GM21576 (cell line): Measurements from ENCODE around the gene C2orf81.

Source experiments
- ATAC-seq: cut with Tn5 transposase; IDR thresholded peaks from one replicate; pipeline ENCODE4 v1.9.1; 2021; ENCODE audit warnings: mild to moderate bottlenecking, moderate library complexity; ENCODE audit not compliant: unreplicated experiment

The C2orf81 gene

DNA sequence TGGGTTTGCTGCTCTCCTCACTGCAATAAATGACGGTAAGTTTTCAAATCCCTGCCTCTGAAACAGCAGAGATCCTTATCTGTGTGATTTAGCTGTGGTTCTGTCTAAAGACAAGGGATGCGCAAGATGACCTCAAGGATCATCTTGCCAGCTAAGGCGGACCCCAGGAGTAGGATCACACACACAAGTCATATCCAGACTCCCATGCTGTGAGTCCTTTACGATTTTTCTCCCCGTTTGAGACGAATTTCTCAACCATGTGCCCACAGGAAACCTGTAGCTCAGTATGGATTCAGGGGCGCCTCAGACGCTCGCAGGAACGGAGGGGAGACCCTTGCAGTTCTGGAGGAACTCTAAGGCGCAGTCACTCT lies 30.2 kb downstream of the C2orf81 start:
- ATAC-seq, result peak; percentile 29

DNA sequence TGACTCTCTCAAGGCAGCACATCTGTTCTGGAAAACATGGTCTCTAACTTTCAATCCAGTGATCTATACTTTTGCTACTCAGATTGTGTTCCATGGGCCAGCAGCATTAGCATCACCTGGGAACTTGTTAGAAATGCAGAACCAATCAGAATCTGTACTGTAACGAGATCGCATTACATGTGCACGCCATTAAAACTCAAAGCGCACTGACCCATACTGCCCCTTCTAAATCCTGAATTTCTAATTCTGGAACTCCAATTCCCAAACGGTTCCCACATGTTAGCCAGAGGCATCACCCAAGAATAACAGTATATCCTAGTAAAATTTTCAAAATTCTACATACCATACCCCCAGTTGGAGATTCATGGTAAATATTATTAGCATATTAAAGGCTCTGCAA lies 30.8 kb downstream of the C2orf81 start:
- ATAC-seq, result no peak

DNA sequence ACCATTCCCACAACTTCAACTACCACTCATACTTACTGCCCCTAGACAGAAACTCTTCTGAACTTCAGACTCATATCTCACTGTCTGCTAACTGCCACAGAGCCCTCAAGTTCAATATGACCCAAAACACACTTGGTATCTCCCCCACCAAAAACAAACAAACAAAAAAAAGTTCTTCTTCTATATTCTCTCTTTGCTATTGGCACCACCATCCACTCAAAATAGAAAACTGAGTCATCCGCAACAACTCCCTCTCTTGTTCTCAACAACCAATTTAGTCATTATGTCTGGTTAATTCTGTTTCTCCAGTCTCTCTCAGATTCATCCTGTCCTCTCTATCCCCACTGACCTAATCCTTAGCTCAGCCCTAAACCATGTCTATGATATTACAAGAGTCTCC lies 34.1 kb downstream of the C2orf81 start:
- no peak for ATAC-seq

DNA sequence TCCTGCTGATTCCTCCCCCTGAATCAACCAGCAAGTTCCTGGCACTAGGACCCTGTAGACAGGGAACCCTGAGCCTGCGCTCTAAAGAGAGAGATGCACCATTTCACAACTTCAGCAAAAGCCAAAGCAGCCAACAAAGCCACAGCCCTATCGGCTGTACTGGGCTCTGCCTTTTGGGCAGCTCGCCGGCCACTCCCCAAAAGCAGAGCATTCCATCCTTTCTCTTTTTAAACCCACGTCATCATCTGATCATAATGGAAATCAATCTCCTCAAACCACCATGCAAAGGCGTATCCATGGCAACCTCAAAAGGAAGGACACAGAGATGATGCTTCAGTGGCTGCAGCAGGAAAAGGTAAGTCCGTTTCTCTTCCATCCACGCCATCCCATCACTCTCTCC lies 36.0 kb downstream of the C2orf81 start:
- ATAC-seq, result no peak

DNA sequence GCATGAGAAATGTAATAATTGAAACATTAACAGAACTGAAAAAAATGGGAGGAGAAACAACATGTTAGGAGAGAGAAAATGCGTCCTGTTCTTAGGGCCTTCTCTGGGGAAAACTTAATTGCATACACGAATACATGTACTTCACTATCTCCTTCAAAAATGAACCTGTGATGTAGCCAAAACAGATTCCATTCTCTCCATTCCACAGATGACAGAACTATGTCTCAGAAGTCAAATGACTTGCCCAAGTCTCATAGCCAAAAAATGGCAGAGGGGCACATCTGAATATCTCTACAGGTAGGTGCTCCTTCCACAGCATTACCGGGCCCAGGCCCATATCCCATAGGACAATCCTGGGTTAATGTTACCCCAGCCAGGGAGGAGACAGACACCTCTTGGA lies 37.4 kb downstream of the C2orf81 start:
- no peak for ATAC-seq

DNA sequence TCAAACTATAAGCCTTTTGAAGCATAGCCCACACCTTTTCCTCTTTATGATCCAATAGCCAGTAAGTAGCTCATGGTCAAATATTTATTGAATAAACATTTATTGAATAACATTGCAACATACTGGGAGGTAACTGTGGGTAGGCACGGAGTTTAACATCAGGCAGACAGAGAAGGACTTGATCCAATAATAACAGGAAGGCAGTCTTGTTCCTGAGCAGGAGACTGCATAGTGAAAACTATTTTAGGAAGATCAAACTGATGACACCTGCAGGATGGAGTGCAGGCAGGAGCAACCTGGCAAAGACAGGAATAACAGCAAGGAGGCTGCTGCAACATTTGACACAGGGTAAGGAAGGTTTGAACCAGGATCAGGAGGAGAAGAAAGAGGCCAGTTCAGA lies 38.2 kb downstream of the C2orf81 start:
- ATAC-seq, result no peak

DNA sequence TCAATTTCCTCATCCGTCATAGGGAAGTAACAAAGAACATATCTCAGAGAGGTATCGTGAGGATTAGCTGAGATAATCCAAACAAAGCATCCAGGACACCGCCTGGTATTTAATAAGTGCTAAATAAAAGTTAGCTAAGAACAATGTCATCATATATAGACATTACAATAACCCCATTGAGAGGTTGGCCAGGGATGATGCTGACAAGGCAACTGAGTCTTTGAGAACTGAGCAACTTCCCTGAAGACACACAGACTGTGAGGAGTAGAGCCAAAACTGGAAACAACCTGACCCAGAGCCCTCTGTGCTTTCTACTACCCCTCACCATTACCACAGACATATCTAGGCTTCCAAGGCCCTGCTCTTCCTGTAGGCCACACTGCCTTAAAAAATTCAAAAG lies 39.7 kb downstream of the C2orf81 start:
- ATAC-seq, result no peak

DNA sequence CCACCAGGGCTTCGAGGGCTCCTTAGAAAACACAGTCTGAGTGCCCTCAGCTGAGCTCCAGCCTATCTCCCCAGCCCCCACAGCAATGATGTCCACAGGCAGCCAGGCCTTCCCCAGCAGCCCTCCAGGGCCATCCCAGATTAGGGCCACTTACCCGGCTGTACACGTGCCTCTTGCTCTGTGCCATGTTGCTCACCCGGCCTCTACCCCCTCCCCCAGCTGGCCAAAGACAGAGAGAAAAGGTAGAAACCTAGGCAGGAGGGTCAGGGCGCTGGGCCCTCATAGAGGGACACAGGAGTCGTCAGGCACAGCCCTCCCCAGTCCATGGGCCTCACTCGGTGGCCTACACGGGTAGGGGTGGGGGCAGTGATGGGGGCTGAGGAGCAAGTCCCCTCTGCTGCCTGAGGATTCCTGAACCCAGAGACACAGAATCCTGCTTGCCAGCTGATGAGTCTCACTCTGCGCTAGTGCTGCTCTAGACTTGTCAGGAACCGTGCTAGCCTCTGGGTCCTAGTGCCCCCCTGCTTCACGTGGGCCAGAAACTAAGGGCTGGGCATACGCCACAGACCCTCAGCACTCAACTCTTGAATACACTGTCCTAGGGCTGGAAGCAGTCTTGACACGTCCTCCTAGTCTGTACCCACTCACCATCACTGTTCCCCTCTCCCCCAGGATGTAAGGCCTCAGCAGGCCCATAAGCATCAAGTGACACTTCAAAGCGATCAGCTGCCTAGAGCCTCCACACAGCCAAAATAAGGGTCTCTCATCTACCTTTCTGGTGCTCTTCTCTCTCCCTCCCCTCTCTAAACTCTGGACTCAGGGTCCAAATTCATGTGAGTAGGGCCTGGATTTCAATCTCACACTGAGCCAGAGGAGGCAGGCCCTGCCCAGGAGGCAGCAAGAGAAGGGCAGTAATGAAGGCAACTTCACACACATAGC lies 41.3 kb downstream of the C2orf81 start, which contains the start of gene DCTN1:
Gene DCTN1, minus strand, starts transcription at position 461 of the 939 bp plus-strand sequence. Its CDS starts 274 bp downstream, at position 187.
- peak; percentile 52 for ATAC-seq

DNA sequence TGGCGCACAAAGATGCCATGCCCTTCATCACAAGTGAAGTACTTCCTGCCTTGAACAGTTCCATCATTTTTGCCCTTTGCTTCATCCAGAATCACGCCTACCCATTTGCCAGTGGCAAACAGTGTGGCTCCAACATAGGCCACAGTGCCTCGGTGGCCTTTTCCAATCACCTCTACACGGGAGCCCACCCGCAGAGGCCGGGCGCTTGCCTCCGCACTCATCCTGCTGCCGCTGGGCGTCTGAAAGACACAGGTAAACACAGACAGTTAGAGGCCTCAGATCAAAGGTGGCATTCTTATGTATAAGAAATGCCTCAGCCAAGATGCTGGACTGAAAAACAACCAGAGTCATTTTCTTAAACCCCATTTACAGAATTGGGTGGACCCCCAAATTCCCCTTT lies 43.4 kb downstream of the C2orf81 start:
- ATAC-seq, result no peak

DNA sequence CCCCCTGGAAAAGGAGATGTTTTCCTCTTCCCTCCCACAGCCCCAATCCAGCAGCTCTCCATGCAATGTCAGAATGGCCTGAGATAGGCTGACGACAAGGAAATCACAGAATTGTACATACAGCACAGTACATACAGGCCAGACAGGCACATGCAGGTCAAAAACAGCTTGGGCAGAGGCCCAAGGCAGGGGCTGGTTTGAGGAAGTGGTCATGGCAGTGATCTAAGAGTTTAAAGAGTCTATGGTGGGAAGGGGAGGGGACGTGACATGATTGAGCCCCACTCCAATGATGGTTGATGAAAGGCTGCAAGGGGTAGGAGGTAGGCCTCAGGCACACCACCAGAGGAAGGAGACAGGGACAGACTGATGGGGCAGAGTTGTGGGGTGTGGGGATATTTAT lies 45.6 kb downstream of the C2orf81 start:
- ATAC-seq, result no peak

DNA sequence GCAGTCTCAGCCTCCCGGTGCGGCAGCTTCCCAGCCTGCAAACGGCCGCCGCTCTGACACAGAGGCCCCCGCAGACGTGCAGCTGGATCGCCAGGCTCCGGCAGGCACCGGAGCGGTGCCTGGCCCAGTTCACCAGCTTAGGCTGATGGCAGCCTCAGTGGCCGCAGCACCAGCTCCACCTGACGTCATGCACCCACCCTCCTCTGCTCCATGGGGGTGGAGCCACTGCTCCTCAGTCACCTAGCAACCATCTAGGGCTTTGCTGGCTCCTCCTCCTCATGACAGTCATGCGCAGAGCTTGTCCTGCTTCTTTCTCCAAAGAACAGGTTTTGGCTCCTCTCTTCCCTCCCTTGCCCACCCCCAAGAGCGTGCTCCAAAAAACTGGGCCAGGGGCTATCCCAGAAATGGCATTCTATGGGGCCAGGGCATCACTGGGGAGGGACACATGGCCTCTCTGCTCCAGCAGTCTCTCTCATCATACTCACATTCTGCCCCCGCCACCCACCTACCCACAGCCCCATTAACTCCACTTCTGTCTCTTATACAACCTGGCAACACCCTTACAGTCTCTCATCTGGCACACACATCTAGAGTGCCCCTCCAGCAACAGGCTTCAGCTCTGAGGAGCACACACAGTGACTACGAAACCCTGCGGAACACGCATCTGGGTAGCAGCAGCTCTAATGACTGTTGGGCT lies 46.8 kb downstream of the C2orf81 start:
- no peak for ATAC-seq

DNA sequence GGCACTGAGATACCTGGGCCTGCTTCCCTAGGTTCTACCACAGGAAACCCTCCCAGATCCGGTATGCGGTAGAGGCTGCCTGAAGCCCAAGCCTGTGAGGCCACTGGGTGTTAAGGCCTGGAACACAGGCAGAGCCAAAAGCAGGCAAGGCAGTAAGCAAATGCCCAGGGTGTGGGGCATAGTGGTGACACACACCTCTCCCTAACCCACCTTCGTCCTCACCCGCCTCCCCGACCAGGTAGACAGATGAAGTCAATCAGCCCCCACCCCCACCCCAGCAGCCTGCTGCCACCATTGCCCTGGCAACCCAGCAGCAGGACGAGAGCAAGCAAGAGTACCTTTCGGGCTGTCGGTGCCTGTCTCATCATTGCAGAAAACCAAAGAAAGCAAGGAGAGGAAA lies 47.4 kb downstream of the C2orf81 start:
- ATAC-seq, result no peak

DNA sequence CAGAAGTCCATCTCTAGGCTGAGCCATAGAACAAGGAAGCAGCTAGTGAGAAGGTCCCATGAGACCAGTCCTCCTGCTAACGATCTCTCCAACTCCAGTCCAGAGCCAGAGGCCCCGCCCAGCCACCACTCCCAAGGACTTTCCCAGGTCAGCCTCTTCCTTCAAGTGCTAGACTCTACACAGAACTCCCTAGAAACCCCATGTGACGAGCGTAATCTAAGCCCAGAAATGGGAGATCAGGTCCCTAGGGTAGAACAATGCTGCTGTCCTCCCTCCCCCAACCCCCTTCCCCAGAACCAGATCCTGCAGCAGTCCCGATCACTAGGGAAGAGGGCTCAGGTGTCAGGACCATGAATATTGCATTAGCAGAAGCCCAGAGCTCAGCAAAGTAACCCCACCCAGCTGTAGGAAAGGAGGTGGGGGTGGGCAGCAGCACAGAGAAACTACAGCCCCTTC lies 48.2 kb downstream of the C2orf81 start:
- no peak for ATAC-seq

DNA sequence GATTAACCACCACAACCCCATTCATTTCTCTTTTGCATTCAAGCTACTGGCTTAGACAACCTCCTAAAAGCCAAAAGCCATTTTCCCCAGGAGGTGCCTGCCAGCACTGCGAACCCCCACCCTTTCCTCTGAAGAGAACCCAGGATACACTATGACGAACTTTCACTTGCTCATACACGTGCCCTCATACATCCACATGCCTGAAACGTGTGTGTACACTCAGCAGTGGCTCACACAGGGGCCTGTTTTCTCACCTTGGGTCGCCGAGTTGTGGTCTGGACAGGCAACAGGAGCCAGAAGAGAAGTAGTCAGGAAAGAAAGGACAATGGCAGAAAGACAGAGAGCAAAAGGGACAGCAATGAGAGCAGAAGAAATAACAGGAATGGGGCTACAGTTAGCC lies 48.7 kb downstream of the C2orf81 start:
- ATAC-seq, result no peak

DNA sequence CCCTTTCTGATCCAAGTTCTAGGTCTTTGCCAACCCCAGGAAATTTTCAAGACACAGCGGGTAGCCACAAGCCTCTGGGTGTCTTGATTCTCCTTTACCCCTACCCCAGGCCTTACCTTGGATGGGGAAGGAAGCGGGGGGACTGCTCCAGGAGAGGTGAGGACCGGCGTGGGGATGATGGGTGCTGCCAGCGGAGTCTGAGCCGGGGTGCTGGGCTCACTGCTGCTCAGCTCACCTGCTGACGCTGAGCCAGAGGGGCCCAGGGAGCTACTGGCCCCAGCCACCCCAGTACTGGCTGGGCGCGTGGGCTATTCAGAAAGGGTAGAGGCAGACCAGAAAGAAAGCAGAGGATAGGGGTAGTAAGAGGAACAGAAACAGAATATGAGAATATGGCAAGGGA lies 50.0 kb downstream of the C2orf81 start:
- no peak for ATAC-seq

DNA sequence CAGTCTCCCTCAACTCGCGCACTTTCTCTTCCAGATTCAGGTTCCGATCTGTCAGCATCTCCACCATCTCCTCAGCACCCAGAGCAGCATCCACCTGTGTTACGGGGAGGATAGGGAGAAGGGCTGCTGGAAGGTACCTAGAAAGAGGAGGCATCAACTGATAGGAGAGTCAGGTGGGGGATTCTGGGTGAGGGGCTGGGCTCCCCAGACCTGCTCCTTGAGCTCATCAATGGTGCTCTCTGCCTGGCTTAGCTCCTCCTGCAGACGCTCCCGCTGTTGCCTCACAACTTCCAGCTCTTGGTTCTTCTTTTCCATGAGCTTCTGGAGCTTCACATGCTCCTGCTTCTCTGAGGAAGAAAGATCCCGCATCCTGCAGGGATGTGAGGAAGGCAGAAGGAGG lies 51.4 kb downstream of the C2orf81 start:
- no peak for ATAC-seq

DNA sequence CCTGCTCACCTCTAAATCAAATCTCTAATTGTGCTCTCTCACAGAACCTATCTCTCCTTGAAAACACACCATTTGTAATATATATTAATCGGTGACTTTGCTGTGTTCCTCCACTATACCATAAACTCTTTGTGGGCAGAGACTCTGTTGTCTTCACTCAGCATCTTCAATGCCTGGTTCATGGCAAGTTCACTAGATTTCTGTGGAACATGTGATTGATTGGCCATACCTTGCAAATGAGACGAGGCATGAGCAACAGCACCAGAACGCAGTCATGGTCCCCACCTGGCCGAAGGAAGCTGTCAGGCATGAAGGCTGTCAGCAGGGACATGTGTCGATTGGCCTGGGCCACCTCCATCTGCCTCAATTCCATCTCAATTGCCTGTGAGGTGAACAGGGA lies 52.9 kb downstream of the C2orf81 start:
- ATAC-seq, result no peak

DNA sequence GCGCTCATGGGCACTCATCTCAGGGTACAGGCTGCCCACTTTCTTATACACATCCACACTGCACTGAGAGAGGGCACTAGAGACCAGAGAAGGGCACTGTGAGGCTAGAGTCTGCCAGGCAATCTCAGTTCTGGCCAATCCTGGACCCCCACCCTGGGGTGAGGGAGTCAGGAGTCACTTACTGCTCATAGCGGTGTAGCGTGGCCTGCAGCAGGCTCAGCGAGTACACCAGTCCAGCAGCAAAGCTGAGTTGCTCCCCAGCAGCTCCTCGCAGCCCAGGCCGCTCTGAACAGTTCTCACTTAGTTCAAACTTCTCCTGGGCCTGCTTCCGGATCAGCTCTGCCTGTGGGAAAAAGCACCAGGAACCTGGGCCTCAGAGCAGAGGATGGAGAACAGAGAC lies 53.6 kb downstream of the C2orf81 start:
- no peak for ATAC-seq

DNA sequence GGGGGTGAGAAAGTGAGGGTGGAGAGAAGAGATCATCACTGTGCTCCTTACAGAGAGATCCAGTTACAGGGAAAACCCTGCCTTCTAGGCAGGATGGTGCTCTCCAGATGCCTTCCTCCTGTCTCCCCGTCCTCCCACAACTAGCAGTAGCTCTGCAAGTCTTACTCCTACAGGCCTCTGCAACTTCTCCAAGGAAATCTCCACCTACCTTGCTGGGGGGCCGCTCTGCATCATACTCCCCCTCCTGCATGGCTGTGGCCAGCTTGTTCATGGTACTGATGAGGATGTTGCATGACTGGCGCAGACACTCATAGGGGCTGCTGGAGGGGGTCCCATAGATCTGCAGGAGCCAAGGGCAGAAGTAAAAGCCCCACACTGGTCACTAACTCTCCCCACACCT lies 55.4 kb downstream of the C2orf81 start:
- no peak for ATAC-seq

DNA sequence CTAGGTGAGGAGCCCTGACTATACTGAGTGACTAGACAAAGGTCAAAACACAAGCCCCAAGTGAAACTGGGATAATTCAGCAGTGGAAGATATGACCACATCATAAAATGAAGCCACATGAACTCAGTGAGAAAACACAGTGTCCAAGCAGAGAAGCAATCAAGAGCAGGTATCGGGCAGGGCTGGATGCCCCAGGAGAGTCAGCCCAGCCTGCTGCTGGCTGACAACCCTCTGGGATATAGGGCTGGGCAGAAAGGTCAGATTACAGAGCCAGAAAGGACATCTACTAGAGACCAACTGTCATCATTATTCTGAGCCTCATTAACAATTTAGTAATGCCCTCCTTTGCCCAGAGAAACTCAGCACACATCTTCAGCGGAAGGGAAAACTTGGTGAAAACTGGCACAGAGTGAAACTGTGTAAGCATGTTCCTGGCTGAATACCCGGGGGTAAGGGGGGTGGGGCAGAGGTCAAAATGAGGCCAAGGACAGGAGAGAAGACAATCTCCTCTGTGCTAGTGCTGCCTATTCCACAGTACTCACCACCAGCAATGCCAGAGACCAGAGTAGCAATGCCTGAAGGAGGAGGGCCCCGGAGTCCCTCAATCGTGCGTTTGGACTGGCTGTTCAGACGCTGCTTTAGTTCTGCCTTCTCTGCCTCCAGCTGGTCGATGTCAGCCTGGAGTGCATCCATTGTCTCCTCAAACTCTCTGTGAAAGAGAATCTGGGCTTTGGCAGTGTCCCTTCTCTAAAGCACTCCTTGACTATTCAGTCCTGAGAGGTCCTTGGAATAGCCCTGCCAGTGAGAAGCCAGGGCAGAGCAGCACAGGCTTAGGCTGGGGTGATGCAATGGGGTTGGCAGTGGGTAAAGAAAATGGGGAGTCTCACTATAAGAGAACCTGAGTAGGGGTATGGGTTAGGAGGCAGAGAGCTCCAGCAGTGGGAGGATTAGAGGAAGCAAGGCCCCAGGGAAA lies 56.6 kb downstream of the C2orf81 start:
- ATAC-seq, result no peak
